Gastroesophageal sphincter (tissue), 4 donors: Measurements from ENCODE around the gene GRID2. TPM values are rescaled to one million over a fixed set of nuclear protein-coding genes. Genes with fewer than 3 reads are reported as not detected.

Experiments
- ATAC-seq: fragments of 150-250 bp; one replicate; pipeline ENCODE4 v1.9.1; 2016; ENCODE audit warnings: mild to moderate bottlenecking, moderate library complexity
- H3K27ac ChIP-seq, 4 donors: fragments of 200-600 bp; sonication (generic) in 3 of 4; 1 replicate in 3 of 4; 2 replicates in 1 of 4; pipeline ENCODE4 v1.5.1; 2016 to 2019
- H3K27me3 ChIP-seq: fragments of 200-600 bp; sonication (generic); one replicate; pipeline ENCODE4 v1.5.1; 2019
- H3K36me3 ChIP-seq, 2 donors: fragments of 200-600 bp; sonication (generic); one replicate each; pipeline ENCODE4 v1.5.1; 2019; ENCODE audit warnings: control low read depth in 1 of 2
- H3K4me1 ChIP-seq, 3 donors: fragments of 200-600 bp; sonication (generic); 1 replicate in 2 of 3; 2 replicates in 1 of 3; pipeline ENCODE4 v1.5.1; 2016 to 2019; ENCODE audit warnings: control low read depth in 2 of 3
- H3K4me3 ChIP-seq, 2 donors: fragments of 200-600 bp; sonication (generic); one replicate each; pipeline ENCODE4 v1.5.1; 2019; ENCODE audit warnings: mild to moderate bottlenecking in 1 of 2, moderate library complexity in 1 of 2
- H3K9me3 ChIP-seq, 3 donors: fragments of 200-600 bp; sonication (generic); one replicate each; pipeline ENCODE4 v1.5.1; 2017 to 2019; ENCODE audit warnings: control low read depth in 2 of 3
- CTCF ChIP-seq, 4 experiments: fragments of 200-600 bp in 2 of 4; fragments of 450-650 bp in 2 of 4; sonication (generic) in 1 of 4; IDR thresholded peaks; one replicate each; pipeline ENCODE4 v1.5.1; 2017 to 2019; ENCODE audit warnings: antibody characterized with exemption in 4 of 4, mild to moderate bottlenecking in 2 of 4, moderate library complexity in 2 of 4
- EP300 ChIP-seq: sonication (generic); formaldehyde crosslinking; IDR thresholded peaks from one replicate; pipeline ENCODE4 v1.6.1; 2017; ENCODE audit warnings: antibody characterized with exemption, mild to moderate bottlenecking
- POLR2A ChIP-seq, 2 donors: fragments of 450-650 bp; IDR thresholded peaks; one replicate each; pipeline ENCODE4 v1.6.1; 2017; ENCODE audit warnings: antibody characterized with exemption in 2 of 2, mild to moderate bottlenecking in 2 of 2, moderate library complexity in 1 of 2
- POLR2AphosphoS5 ChIP-seq: sonication (generic); formaldehyde crosslinking; IDR thresholded peaks from one replicate; pipeline ENCODE4 v1.6.1; 2017; ENCODE audit warnings: antibody characterized with exemption
- WGBS, 2 donors: methylation state at CpG; one replicate each; pipeline ENCODE4 v1.1.5; 2018; ENCODE audit warnings: low coverage in 1 of 2; 5-methylcytosine and 5-hydroxymethylcytosine counted together
- total RNA-seq, 4 donors: library from RNA; depleted of rRNA; stranded (reverse); fragments of >200 nt; gene quantifications; one replicate each; pipeline ENCODE4 v1.1.0, GENCODE V29; 2016

GRID2 gene
- total RNA-seq, 4 donors from 2014 or later, result 0.81 TPM; not detected in 3

DNA sequence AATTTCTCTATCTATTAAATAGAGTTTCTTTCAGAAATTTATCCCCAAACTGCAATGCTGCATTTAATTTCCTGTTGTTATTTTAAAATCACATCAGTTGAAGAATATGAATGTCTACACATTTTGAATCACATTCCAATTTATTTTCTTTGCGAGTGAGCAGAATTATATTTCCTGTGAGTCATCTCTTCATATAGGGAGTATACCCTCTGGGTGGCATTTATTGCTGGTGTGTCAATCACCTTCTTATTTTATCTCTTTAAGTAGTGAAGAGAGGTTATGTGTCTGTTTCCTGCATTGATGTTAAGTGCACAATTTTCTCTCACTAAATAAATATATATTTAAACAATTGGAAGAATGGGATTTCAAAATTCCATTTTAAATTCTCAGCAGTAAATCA is 1013.8 kb downstream of the GRID2 start:
- WGBS, 2 donors, result 70 to 71% methylated on average over 1 of the region's 1 CpG

GRCh38 chr4:93319041-93319440 is 1015.3 kb downstream of the GRID2 start:
- Histone ChIP-seq H3K4me3 (no peak overlapping the region), H3K27me3 (no peaks in the 10 kb centered on the region), H3K36me3 (no peaks in the 10 kb centered on the region), H3K27ac (no peak overlapping the region), H3K4me1 (no peaks in the 10 kb centered on the region), H3K9me3 (peaks cover 0 to 10% (median 0%) of the 10 kb centered on the region in 3 donors)
- ATAC-seq, result no peak
- 43 to 54% methylated on average over 1 of the region's 1 CpG for WGBS, 2 donors
- no peak for TF ChIP-seq EP300
- TF ChIP-seq POLR2A (IDR thresholded peaks at IDR 0.05), result no peak
- no peak for TF ChIP-seq CTCF (IDR thresholded peaks at IDR 0.05)
- TF ChIP-seq POLR2AphosphoS5, result no peak

More for the DNA sequence above, 1013.8 kb downstream of the GRID2 start:
- no peaks in the 10 kb centered on the region for H3K4me1 ChIP-seq
- H3K27ac ChIP-seq, result no peak overlapping the region
- H3K4me3 ChIP-seq, result no peak overlapping the region
- ATAC-seq, result no peak
- H3K9me3 ChIP-seq, result no peaks in the 10 kb centered on the region
- H3K36me3 ChIP-seq, result no peaks in the 10 kb centered on the region
- H3K27me3 ChIP-seq, result no peaks in the 10 kb centered on the region
- no peak for TF ChIP-seq CTCF (IDR thresholded peaks at IDR 0.05)
- TF ChIP-seq EP300, result no peak
- no peak for TF ChIP-seq POLR2AphosphoS5
- no peak for TF ChIP-seq POLR2A (IDR thresholded peaks at IDR 0.05)

DNA sequence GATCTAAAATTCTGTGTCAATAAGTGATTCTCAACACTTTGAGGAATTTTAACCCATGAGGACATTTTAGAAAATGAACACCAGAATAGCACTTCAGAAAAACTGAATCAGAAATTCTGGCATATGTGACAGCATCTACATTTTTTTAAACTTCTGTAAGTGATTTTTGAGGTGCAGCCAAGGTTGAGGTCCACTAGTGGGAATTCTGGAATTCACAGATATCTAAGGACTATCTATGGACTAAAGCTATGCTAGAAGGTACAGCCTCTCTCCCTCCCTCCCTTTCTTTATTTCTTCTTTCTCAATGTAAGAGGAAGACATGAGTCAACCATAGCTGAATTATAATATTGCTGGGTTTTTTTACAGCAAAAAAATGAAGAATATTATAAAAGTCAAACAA is 1016.6 kb downstream of the GRID2 start:
- H3K27me3 ChIP-seq, result no peaks in the 10 kb centered on the region
- H3K9me3 ChIP-seq, result peaks cover 0 to 10% (median 0%) of the 10 kb centered on the region in 3 donors
- no peaks in the 10 kb centered on the region for H3K4me1 ChIP-seq
- H3K36me3 ChIP-seq, result no peaks in the 10 kb centered on the region
- TF ChIP-seq CTCF (IDR thresholded peaks at IDR 0.05) (no peak), POLR2AphosphoS5 (no peak), POLR2A (IDR thresholded peaks at IDR 0.05) (no peak), EP300 (no peak)
- no peak overlapping the region for H3K27ac ChIP-seq
- ATAC-seq, result no peak
- H3K4me3 ChIP-seq, result no peak overlapping the region

- H3K4me3 ChIP-seq, result no peak overlapping the region
- no peak overlapping the region for H3K27ac ChIP-seq
- ATAC-seq, result no peak
- TF ChIP-seq CTCF (IDR thresholded peaks at IDR 0.05), result no peak
- no peak for TF ChIP-seq POLR2AphosphoS5
- no peak for TF ChIP-seq EP300
- no peak for TF ChIP-seq POLR2A (IDR thresholded peaks at IDR 0.05)
- no peaks in the 10 kb centered on the region for H3K27me3 ChIP-seq
- H3K36me3 ChIP-seq, result no peaks in the 10 kb centered on the region
- no peaks in the 10 kb centered on the region for H3K4me1 ChIP-seq
- H3K9me3 ChIP-seq, result peaks cover 0 to 10% (median 0%) of the 10 kb centered on the region in 3 donors
These were observed 1023.6 kb downstream of the GRID2 start for GRCh38 chr4:93327346-93327745.

DNA sequence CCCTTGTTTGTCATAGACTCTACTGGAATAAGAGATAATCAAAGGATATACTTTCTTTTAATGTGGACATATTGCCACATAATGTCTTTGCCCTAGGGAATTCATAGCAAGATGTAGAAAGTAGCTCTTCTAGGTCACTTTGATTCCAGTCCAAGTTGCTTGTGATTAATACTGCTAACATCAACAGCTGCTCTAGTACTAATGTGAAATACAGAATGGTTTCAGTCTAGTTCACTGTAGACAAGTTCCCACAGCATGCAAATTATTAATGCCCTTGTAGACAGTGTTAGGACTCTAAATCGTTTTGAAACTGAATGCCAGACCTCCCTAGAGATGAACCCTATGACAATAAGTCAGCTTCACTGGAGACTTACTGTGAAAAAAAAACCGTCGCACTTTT is 1030.2 kb downstream of the GRID2 start:
- H3K9me3 ChIP-seq, result no peaks in the 10 kb centered on the region
- 31 to 57% methylated on average over 3 of the region's 3 CpGs for WGBS, 2 donors

More for the DNA sequence above, 1030.2 kb downstream of the GRID2 start:
- Histone ChIP-seq H3K27ac (no peak overlapping the region), H3K27me3 (no peaks in the 10 kb centered on the region), H3K4me3 (no peak overlapping the region), H3K36me3 (no peaks in the 10 kb centered on the region), H3K4me1 (no peaks in the 10 kb centered on the region)
- ATAC-seq, result no peak
- no peak for TF ChIP-seq POLR2A (IDR thresholded peaks at IDR 0.05)
- no peak for TF ChIP-seq CTCF (IDR thresholded peaks at IDR 0.05)
- TF ChIP-seq EP300, result no peak
- no peak for TF ChIP-seq POLR2AphosphoS5
